A549 (cell line): ENCODE data around the gene HAND1. TPM values are rescaled to one million over a fixed set of nuclear protein-coding genes. Genes with fewer than 3 reads are reported as not detected.
A peak's percentile ranks its signal among the peaks of the same experiment; 100 is the strongest.

Source experiments
- ATAC-seq, 2 experiments: fragments of 200-7000 bp in 1 of 2; fragments of >200 bp in 1 of 2; cut with Nextera tagmentation in 1 of 2; cut with Tn5 transposase in 1 of 2; 3 replicates each; pipeline versions ENCODE4 v1.8.0 to v1.9.1; 2018 to 2020; ENCODE audit warnings: mild to moderate bottlenecking in 1 of 2, moderate library complexity in 1 of 2
- CTCF ChIA-PET: fragments of 300-600 bp; sonication (Branson Sonifier 250); formaldehyde crosslinking; extraction: SDS; loops from one replicate; lab custom pipeline; 2021; ENCODE audit warnings: antibody characterized with exemption, inconsistent platforms; lab: Yijun Ruan, JAX
- POLR2A ChIA-PET: fragments of 350-600 bp; formaldehyde crosslinking; extraction: SDS; loops from one replicate; lab custom pipeline; 2021; ENCODE audit warnings: antibody characterized with exemption, inconsistent platforms; lab: Yijun Ruan, JAX
- DNase-seq, 2 experiments: peaks; one replicate each; pipeline versions ENCODE4 v3.0.0 to v3.0.0-alpha.2; 2011 to 2016; ENCODE audit warnings: low read depth in 1 of 2, low spot score in 1 of 2
- FAIRE-seq: peaks from 2 replicates; lab custom pipeline; 2011; peaks lifted over from hg19 to GRCh38; lab: Jason Lieb, UNC
- H3K27ac ChIP-seq, 2 experiments: fragments of >200 bp; sonication (Bioruptor Twin); formaldehyde crosslinking; 3 replicates each; pipeline ENCODE4 v1.5.1; 2016 to 2017
- H3K4me1 ChIP-seq: fragments of >200 bp; sonication (Bioruptor Twin); formaldehyde crosslinking; 3 replicates; pipeline ENCODE4 v1.6.1; 2016
- H3K4me2 ChIP-seq: fragments of >200 bp; sonication (Bioruptor Twin); formaldehyde crosslinking; 3 replicates; pipeline ENCODE4 v1.6.1; 2016
- H3K4me3 ChIP-seq: fragments of >200 bp; sonication (Bioruptor Twin); formaldehyde crosslinking; 3 replicates; pipeline ENCODE4 v1.5.1; 2016
- H3K9me3 ChIP-seq: fragments of >200 bp; sonication (Bioruptor Twin); formaldehyde crosslinking; 3 replicates; pipeline ENCODE4 v1.6.1; 2016
- ATOH8 ChIP-seq: fragments of 250-450 bp; sonication (Bioruptor Pico); IDR thresholded peaks from 2 replicates; pipeline ENCODE4 v1.5.0; 2020; ENCODE audit warnings: low read depth, mild to moderate bottlenecking, moderate library complexity
- BHLHE40 ChIP-seq: IDR thresholded peaks from 2 replicates; pipeline ENCODE4 v1.6.1; 2012; ENCODE audit warnings: low read depth, low read length, inconsistent platforms
- CEBPB ChIP-seq, 2 experiments: fragments of >200 bp in 1 of 2; sonication (Bioruptor Twin) in 1 of 2; formaldehyde crosslinking in 1 of 2; IDR thresholded peaks; 2 replicates each; pipeline ENCODE4 v1.6.1; 2012 to 2016
- CHD2 ChIP-seq: fragments of 150-350 bp; IDR thresholded peaks from 2 replicates; pipeline ENCODE4 v1.6.1; 2014; ENCODE audit warnings: low read length; ENCODE audit not compliant: partially characterized antibody
- CHD4 ChIP-seq: fragments of 200-600 bp; sonication (generic); IDR thresholded peaks from 2 replicates; pipeline ENCODE4 v1.6.1; 2016; ENCODE audit warnings: antibody characterized with exemption, mild to moderate bottlenecking, borderline replicate concordance
- ESRRA ChIP-seq: fragments of 150-350 bp; IDR thresholded peaks from 2 replicates; pipeline ENCODE4 v1.6.1; 2014; ENCODE audit warnings: mild to moderate bottlenecking, low read length, borderline replicate concordance
- FOSB ChIP-seq: fragments of 250-450 bp; sonication (Bioruptor Pico); IDR thresholded peaks from 2 replicates; pipeline ENCODE4 v1.5.0; 2020; ENCODE audit warnings: mild to moderate bottlenecking, moderate library complexity
- FOSL2 ChIP-seq, 2 experiments: fragments of 450-650 bp in 1 of 2; fragments of >200 bp in 1 of 2; sonication (Bioruptor Twin) in 1 of 2; formaldehyde crosslinking; IDR thresholded peaks; 2 replicates each; pipeline versions ENCODE4 v1.5.0 to v1.6.1; 2016 to 2020; ENCODE audit warnings: mild to moderate bottlenecking in 1 of 2, moderate library complexity in 1 of 2
- FOXS1 ChIP-seq: fragments of 250-450 bp; sonication (Bioruptor Pico); IDR thresholded peaks from 2 replicates; pipeline ENCODE4 v1.5.0; 2020; ENCODE audit warnings: mild to moderate bottlenecking, moderate library complexity
- KDM5A ChIP-seq: fragments of 200-600 bp; sonication (generic); IDR thresholded peaks from 2 replicates; pipeline ENCODE4 v1.6.1; 2016; ENCODE audit warnings: antibody characterized with exemption, mild to moderate bottlenecking
- NFE2L2 ChIP-seq: fragments of 150-350 bp; conservative IDR thresholded peaks from 2 replicates; pipeline ENCODE4 v1.6.1; 2014; ENCODE audit warnings: low read length
- PHF8 ChIP-seq: fragments of 200-600 bp; sonication (generic); IDR thresholded peaks from 2 replicates; pipeline ENCODE4 v1.6.1; 2016; ENCODE audit warnings: low read depth, mild to moderate bottlenecking, antibody characterized with exemption, moderate library complexity, borderline replicate concordance
- REST ChIP-seq: fragments of 200-600 bp; sonication (generic); IDR thresholded peaks from 2 replicates; pipeline ENCODE4 v1.6.1; 2016; ENCODE audit warnings: antibody characterized with exemption, mild to moderate bottlenecking, moderate library complexity
- RFX5 ChIP-seq: fragments of 450-650 bp; IDR thresholded peaks from 2 replicates; pipeline ENCODE4 v1.7.1; 2014; ENCODE audit warnings: antibody characterized with exemption, mild to moderate bottlenecking, moderate library complexity
- TP53 ChIP-seq: fragments of 250-450 bp; sonication (Bioruptor Pico); IDR thresholded peaks from 2 replicates; pipeline ENCODE4 v1.5.0; 2021; ENCODE audit warnings: mild to moderate bottlenecking, moderate library complexity
- WGBS: methylation state at CpG from one replicate; pipeline ENCODE4 v1.1.6; 2017; ENCODE audit errors: missing lambda C conversion rate; 5-methylcytosine and 5-hydroxymethylcytosine counted together
- polyA plus RNA-seq, 4 experiments: library from polyadenylated mRNA; depleted of rRNA in 3 of 4; stranded (reverse); fragments of >200 nt; fragmentation: RNase III in 1 of 4; extraction: RNeasy Plus Mini Kit Qiagen cat#74134 plus additional on column Dnase treatment in 1 of 4; gene quantifications; 2 replicates in 3 of 4; 3 replicates in 1 of 4; pipeline ENCODE4 v1.2.3, GENCODE V29; 2011 to 2017
- TF ChIP-seq, protein P1 (sequence below): IDR thresholded peaks from 2 replicates; pipeline ENCODE4 v1.6.1; 2012; ENCODE audit warnings: low read depth, borderline replicate concordance
- TF ChIP-seq, protein P2 (sequence below): fragments of >200 bp; sonication (Bioruptor Twin); formaldehyde crosslinking; IDR thresholded peaks from 3 replicates; pipeline ENCODE4 v1.5.1; 2016
- TF ChIP-seq, protein P3 (sequence below): fragments of 450-650 bp; IDR thresholded peaks from 2 replicates; pipeline ENCODE4 v1.6.1; 2014; ENCODE audit warnings: antibody characterized with exemption

Gene HAND1
- polyA plus RNA-seq, 2 of the 4 experiments (the other 2 are of a cell fraction): 0.04 TPM; not detected in 1

GRCh38 chr5:154444556-154445421, 33.2 kb downstream of the HAND1 start:
- 17% methylated on average over 30 of the region's 30 CpGs for WGBS
- Histone ChIP-seq H3K27ac (peak overlapping the region; percentile 70 to 96), H3K4me1 (peaks cover 29% of the 10 kb centered on the region), H3K4me3 (peak overlapping the region; percentile 95), H3K4me2 (peak overlapping the region; percentile 97), H3K9me3 (no peaks in the 10 kb centered on the region)
- no peak for FAIRE-seq
- ChIA-PET POLR2A (no interaction called here), CTCF (interaction anchor here (0.9 to 1.0 kb wide), 2 partner anchors 17 to 372 kb away, joined by 3 read pairs; no protein-coding TSS in a partner anchor)
- DNase-seq: peak; percentile 6 to 33
- TF ChIP-seq, protein P1, sequence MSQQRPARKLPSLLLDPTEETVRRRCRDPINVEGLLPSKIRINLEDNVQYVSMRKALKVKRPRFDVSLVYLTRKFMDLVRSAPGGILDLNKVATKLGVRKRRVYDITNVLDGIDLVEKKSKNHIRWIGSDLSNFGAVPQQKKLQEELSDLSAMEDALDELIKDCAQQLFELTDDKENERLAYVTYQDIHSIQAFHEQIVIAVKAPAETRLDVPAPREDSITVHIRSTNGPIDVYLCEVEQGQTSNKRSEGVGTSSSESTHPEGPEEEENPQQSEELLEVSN: no peak
- TF ChIP-seq CHD2 (no peak), CHD4 (no peak), PHF8 (no peak), KDM5A (no peak)
- TF ChIP-seq, protein P2, sequence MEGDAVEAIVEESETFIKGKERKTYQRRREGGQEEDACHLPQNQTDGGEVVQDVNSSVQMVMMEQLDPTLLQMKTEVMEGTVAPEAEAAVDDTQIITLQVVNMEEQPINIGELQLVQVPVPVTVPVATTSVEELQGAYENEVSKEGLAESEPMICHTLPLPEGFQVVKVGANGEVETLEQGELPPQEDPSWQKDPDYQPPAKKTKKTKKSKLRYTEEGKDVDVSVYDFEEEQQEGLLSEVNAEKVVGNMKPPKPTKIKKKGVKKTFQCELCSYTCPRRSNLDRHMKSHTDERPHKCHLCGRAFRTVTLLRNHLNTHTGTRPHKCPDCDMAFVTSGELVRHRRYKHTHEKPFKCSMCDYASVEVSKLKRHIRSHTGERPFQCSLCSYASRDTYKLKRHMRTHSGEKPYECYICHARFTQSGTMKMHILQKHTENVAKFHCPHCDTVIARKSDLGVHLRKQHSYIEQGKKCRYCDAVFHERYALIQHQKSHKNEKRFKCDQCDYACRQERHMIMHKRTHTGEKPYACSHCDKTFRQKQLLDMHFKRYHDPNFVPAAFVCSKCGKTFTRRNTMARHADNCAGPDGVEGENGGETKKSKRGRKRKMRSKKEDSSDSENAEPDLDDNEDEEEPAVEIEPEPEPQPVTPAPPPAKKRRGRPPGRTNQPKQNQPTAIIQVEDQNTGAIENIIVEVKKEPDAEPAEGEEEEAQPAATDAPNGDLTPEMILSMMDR: no peak
- ATAC-seq: peak; percentile 15 to 45; a peak in 4 of 6 replicates

GRCh38 chr5:154442801-154443200, 35.2 kb downstream of the HAND1 start:
- no peak overlapping the region for H3K27ac ChIP-seq
- no peaks in the 10 kb centered on the region for H3K9me3 ChIP-seq
- ChIA-PET POLR2A (no interaction called here), CTCF (interaction anchor here (0.8 to 2.2 kb wide), 2 partner anchors 26 to 370 kb away, joined by 3 to 6 read pairs; no protein-coding TSS in a partner anchor)
- no peak for TF ChIP-seq FOSB
- H3K4me2 ChIP-seq: no peak overlapping the region
- H3K4me1 ChIP-seq: peaks cover 16% of the 10 kb centered on the region
- WGBS: 84% methylated on average over 1 of the region's 1 CpG
- ATAC-seq: no peak
- no peak overlapping the region for H3K4me3 ChIP-seq
- FAIRE-seq: no peak
- no peak for DNase-seq

- H3K27ac ChIP-seq: no peak overlapping the region
- FAIRE-seq (no peak), ATAC-seq (no peak), DNase-seq (no peak)
- 86% methylated on average over 5 of the region's 5 CpGs for WGBS
- TF ChIP-seq CEBPB (IDR thresholded peaks at IDR 0.05) (peak in 1 of 2 experiments; percentile 13; a peak in 1 of 4 replicates), ATOH8 (CRISPR knock-in tag) (no peak)
- POLR2A ChIA-PET: no interaction called here
- peaks cover 7% of the 10 kb centered on the region; the same call in 2 of the 3 replicates for H3K4me1 ChIP-seq
- no peak overlapping the region for H3K4me3 ChIP-seq
- H3K4me2 ChIP-seq: no peak overlapping the region
- CTCF ChIA-PET: interaction anchor here (1.9 kb wide), 1 partner anchor 250 kb away, joined by 4 read pairs; the partner anchor contains the start of gene GALNT10
- H3K9me3 ChIP-seq: no peaks in the 10 kb centered on the region
Measured at GRCh38 chr5:154440540-154440939, 37.5 kb downstream of the HAND1 start.

DNA sequence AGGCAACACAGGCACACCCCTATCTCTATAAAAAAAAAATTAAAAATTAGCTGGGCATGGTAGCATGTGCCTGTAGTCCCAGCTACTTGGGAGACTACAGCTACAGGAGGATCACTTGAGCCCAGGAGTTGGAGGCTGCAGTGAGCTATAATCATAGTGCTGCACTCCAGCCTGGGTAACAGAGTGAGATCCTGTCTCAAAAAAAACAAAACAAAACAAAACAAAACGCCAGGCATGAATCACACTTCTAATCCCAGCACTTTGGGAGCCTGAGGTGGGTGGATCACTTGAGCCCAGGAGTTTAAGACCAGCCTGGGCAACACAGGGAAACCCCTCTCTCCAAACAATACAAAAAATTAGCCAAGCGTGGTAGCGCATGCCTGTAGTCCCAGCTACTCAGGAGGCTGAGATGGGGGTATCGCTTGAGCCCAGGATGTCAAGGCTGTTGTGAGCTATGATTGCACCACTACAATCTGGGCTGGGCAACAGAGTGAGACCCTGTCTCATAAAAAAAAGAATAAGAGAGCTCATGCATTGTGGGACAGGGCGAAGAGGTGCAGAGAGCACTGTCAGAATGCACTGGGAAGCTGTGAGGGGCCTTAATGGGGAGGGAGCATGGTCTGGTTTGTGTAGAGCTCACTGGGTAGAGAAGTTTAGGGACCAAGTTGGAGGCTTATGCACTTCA, 40.6 kb downstream of the HAND1 start:
- ATAC-seq (no peak), FAIRE-seq (no peak), DNase-seq (no peak)
- Histone ChIP-seq H3K4me1 (no peaks in the 10 kb centered on the region), H3K4me3 (no peak overlapping the region), H3K27ac (no peak overlapping the region), H3K9me3 (no peaks in the 10 kb centered on the region), H3K4me2 (no peak overlapping the region)
- WGBS: 91% methylated on average over 5 of the region's 5 CpGs
- POLR2A ChIA-PET: no interaction called here
- CTCF ChIA-PET: interaction anchor here (1.2 to 1.6 kb wide), 3 partner anchors 12 to 30 kb away, joined by 3 to 4 read pairs (median 4); no protein-coding TSS in a partner anchor
- TF ChIP-seq, protein P3, sequence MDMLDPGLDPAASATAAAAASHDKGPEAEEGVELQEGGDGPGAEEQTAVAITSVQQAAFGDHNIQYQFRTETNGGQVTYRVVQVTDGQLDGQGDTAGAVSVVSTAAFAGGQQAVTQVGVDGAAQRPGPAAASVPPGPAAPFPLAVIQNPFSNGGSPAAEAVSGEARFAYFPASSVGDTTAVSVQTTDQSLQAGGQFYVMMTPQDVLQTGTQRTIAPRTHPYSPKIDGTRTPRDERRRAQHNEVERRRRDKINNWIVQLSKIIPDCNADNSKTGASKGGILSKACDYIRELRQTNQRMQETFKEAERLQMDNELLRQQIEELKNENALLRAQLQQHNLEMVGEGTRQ: no peak
- TF ChIP-seq ESRRA: no peak
- TF ChIP-seq FOXS1: no peak
- no peak for TF ChIP-seq TP53 (CRISPR knock-in tag)
- TF ChIP-seq REST: no peak
- TF ChIP-seq FOSL2 (IDR thresholded peaks at IDR 0.05): no peak
- no peak for TF ChIP-seq FOSL2 (CRISPR knock-in tag; IDR thresholded peaks at IDR 0.05)
- no peak for TF ChIP-seq BHLHE40
- TF ChIP-seq NFE2L2: no peak
- no peak for TF ChIP-seq RFX5
- no peak for TF ChIP-seq CHD2
